ENCODE measurements around the gene PRRX1.
A peak's percentile ranks its signal among the peaks of the same experiment; 100 is the strongest.

DNA sequence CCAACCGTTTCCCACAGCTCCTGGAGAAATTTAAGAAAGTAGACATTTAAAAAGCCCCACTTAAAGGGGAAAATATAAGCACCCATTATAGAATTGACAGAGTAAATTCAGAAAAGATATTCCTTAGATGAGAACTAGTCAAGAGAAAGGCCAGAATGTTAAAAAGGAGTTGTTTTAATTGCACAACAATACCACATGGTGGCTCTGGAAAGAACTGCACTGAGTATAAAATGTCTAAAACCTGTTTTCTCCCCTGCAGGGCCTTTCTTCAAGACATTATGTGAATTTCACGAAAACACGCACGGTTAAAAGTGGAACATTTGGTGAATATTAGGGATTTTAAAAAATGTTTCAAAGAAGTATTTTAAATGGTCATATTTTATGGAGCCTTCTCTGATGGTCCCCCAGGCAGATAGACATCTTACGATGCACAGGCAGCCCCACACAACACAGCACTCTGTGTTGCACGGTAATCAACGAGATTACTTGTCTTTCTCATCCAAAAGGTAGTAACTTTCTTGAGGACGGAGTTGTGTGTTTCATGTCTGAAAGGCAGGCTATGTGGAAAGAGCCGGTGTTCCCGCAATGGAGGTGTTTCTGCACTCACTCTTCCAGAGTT is 101.9 kb downstream of the PRRX1 start:
- TF ChIP-seq, protein P1, sequence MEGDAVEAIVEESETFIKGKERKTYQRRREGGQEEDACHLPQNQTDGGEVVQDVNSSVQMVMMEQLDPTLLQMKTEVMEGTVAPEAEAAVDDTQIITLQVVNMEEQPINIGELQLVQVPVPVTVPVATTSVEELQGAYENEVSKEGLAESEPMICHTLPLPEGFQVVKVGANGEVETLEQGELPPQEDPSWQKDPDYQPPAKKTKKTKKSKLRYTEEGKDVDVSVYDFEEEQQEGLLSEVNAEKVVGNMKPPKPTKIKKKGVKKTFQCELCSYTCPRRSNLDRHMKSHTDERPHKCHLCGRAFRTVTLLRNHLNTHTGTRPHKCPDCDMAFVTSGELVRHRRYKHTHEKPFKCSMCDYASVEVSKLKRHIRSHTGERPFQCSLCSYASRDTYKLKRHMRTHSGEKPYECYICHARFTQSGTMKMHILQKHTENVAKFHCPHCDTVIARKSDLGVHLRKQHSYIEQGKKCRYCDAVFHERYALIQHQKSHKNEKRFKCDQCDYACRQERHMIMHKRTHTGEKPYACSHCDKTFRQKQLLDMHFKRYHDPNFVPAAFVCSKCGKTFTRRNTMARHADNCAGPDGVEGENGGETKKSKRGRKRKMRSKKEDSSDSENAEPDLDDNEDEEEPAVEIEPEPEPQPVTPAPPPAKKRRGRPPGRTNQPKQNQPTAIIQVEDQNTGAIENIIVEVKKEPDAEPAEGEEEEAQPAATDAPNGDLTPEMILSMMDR (IDR thresholded peaks at IDR 0.05): peak; percentile 33 to 65 (median 56)
- TF ChIP-seq POLR2A (IDR thresholded peaks at IDR 0.05): no peak

Measured in adrenal gland (tissue), 5 donors.